Neural cell (in vitro differentiated cells): ENCODE results near the gene CCDC74B.
"Not testable (repeated sequence)": the region's sequence is repeated elsewhere in the genome, so short reads cannot be mapped to it uniquely, and the experiment has no call there.

Experiments used
- EP300 ChIP-seq: fragments of 450-650 bp; conservative IDR thresholded peaks from 2 replicates; pipeline ENCODE4 v1.6.1; 2014; ENCODE audit warnings: antibody characterized with exemption, mild to moderate bottlenecking, moderate library complexity; ENCODE audit not compliant: poor library complexity, severe bottlenecking
- EZH2 ChIP-seq: fragments of 200-600, 300-800 bp; shearing (Covaris generic), sonication (generic); IDR thresholded peaks from 2 replicates; pipeline ENCODE4 v1.6.1; 2014; ENCODE audit warnings: antibody characterized with exemption, low read length, borderline replicate concordance, mild to moderate bottlenecking; ENCODE audit not compliant: insufficient read depth, poor library complexity, severe bottlenecking
- TF ChIP-seq, protein P1 (sequence below): fragments of 450-650 bp; IDR thresholded peaks from 2 replicates; pipeline ENCODE4 v1.5.1; 2014; ENCODE audit warnings: antibody characterized with exemption, mild to moderate bottlenecking, moderate library complexity; ENCODE audit not compliant: poor library complexity, severe bottlenecking
- TF ChIP-seq, protein P2 (sequence below): IDR thresholded peaks from 2 replicates; pipeline ENCODE4 v1.6.1; 2012; ENCODE audit warnings: borderline replicate concordance

DNA sequence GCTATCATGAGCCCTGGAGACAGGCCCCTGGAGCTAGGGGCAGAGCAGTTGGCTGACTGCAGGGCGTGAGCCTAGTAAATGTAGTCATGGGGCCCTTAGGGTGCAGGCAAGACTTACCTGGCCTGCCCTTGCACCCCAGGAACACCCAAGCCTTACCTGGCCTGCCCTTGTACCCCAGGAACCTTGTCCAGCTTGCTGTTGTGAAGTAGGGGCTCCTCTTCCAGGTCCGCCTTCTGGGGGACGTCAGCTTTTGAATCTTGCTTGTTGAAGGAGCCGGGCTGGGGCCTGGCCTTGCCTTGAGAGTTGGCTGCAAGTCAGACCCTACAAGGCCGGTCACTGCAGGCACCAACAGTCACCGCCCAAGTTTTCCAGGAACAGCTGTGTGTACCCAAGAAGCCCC is 3.9 kb downstream of the CCDC74B start:
- TF ChIP-seq EP300, EZH2: not testable (repeated sequence)
- TF ChIP-seq, protein P1, sequence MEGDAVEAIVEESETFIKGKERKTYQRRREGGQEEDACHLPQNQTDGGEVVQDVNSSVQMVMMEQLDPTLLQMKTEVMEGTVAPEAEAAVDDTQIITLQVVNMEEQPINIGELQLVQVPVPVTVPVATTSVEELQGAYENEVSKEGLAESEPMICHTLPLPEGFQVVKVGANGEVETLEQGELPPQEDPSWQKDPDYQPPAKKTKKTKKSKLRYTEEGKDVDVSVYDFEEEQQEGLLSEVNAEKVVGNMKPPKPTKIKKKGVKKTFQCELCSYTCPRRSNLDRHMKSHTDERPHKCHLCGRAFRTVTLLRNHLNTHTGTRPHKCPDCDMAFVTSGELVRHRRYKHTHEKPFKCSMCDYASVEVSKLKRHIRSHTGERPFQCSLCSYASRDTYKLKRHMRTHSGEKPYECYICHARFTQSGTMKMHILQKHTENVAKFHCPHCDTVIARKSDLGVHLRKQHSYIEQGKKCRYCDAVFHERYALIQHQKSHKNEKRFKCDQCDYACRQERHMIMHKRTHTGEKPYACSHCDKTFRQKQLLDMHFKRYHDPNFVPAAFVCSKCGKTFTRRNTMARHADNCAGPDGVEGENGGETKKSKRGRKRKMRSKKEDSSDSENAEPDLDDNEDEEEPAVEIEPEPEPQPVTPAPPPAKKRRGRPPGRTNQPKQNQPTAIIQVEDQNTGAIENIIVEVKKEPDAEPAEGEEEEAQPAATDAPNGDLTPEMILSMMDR, result not testable (repeated sequence)
- TF ChIP-seq, protein P2, sequence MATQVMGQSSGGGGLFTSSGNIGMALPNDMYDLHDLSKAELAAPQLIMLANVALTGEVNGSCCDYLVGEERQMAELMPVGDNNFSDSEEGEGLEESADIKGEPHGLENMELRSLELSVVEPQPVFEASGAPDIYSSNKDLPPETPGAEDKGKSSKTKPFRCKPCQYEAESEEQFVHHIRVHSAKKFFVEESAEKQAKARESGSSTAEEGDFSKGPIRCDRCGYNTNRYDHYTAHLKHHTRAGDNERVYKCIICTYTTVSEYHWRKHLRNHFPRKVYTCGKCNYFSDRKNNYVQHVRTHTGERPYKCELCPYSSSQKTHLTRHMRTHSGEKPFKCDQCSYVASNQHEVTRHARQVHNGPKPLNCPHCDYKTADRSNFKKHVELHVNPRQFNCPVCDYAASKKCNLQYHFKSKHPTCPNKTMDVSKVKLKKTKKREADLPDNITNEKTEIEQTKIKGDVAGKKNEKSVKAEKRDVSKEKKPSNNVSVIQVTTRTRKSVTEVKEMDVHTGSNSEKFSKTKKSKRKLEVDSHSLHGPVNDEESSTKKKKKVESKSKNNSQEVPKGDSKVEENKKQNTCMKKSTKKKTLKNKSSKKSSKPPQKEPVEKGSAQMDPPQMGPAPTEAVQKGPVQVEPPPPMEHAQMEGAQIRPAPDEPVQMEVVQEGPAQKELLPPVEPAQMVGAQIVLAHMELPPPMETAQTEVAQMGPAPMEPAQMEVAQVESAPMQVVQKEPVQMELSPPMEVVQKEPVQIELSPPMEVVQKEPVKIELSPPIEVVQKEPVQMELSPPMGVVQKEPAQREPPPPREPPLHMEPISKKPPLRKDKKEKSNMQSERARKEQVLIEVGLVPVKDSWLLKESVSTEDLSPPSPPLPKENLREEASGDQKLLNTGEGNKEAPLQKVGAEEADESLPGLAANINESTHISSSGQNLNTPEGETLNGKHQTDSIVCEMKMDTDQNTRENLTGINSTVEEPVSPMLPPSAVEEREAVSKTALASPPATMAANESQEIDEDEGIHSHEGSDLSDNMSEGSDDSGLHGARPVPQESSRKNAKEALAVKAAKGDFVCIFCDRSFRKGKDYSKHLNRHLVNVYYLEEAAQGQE, result not testable (repeated sequence)
